GM10266 (cell line): ENCODE measurements around the gene SLCO3A1.

Experiments
- DNase-seq: peaks from one replicate; pipeline ENCODE4 v3.0.0; 2012; ENCODE audit errors: extremely low spot score
- TF ChIP-seq, protein P1 (sequence below): IDR thresholded peaks from 2 replicates; pipeline ENCODE4 v1.5.1; 2012; ENCODE audit warnings: mild to moderate bottlenecking, low read depth; ENCODE audit not compliant: control insufficient read depth, insufficient read depth; ENCODE audit errors: missing control alignments

The SLCO3A1 gene

GRCh38 chr15:91872356-91873137 is 19.0 kb downstream of the SLCO3A1 start:
- TF ChIP-seq, protein P1, sequence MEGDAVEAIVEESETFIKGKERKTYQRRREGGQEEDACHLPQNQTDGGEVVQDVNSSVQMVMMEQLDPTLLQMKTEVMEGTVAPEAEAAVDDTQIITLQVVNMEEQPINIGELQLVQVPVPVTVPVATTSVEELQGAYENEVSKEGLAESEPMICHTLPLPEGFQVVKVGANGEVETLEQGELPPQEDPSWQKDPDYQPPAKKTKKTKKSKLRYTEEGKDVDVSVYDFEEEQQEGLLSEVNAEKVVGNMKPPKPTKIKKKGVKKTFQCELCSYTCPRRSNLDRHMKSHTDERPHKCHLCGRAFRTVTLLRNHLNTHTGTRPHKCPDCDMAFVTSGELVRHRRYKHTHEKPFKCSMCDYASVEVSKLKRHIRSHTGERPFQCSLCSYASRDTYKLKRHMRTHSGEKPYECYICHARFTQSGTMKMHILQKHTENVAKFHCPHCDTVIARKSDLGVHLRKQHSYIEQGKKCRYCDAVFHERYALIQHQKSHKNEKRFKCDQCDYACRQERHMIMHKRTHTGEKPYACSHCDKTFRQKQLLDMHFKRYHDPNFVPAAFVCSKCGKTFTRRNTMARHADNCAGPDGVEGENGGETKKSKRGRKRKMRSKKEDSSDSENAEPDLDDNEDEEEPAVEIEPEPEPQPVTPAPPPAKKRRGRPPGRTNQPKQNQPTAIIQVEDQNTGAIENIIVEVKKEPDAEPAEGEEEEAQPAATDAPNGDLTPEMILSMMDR = no peak
- no peak for DNase-seq

- TF ChIP-seq, protein P1 = no peak
- no peak for DNase-seq
Measured at GRCh38 chr15:91873138-91873536, 19.6 kb downstream of the SLCO3A1 start.

GRCh38 chr15:91874171-91874570 is 20.7 kb downstream of the SLCO3A1 start:
- no peak for DNase-seq
- TF ChIP-seq, protein P1 = no peak

DNA sequence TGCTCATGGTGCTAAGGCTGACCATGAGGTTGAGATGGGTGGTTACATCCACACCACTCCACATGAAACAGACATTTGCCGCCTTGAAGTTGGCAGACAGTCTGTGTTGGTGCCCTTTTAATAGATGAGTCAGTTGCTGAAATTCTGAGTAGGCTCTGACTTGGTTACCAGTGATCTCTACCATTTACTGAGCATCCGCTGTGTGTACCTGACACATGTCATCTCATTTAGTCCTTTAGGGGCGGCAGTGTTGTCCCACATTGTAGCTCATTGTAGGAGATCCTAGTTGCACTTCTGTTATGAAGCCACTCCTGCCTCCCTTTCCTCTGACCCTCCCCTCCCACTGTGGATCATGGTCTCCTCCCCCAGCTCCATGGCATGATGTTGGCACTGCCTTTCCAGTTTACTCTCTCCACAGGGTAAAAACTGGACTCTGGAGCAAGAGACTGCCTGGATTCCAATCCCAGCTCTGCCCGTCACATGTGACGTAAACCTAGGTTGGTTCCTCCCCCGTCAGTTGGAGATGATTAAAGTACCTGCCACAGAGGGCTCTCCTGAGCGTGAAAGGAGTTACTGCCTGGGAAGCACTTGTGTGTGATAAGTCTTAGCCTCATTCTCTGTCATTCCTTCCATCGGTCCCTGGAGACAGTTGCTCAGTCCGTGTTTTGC is 21.6 kb downstream of the SLCO3A1 start:
- TF ChIP-seq, protein P1 = no peak
- DNase-seq = no peak

DNA sequence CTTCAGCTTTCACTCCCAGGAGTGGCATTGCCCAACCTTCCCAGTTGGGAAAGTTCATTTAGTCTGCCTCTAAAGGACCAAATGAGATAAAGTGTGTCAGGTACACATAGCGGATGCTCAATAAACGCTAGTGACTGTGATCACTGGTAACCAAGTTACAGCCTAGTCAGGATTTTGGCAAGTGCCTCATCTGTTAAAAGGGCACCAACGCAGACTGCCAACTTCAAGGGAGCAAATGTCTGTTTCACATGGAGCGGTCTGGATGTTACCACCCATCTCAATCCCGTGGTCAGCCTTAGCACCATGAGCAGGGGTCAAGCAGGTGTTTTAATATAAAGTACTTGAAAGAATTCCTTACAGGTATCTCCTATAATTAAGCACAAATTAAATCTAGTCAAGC is 22.7 kb downstream of the SLCO3A1 start:
- TF ChIP-seq, protein P1 = no peak
- DNase-seq = no peak

DNA sequence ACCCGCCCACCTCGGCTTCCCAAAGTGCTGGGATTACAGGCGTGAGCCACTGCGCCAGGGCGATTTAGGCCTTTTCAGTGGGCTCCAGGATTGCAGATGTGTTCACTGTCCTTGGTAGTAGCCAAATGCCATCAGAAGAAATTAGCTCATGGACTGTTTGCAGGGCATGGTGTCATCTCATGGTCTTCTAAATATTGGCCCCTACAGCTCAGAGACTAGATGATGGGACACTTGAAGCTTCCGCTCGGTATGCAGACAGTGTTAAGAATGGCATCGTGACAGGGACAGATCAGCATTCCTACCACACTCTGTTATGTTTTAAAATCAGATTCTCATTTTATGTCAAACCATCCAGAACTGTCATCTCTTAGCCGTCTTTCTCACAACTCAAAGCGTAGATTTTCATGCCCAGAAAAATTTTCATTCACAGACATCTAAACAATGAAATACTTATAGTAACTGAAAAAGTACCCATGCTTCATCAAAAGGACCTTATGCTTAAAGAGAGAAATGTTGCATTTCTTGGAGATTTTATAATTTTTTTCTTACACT is 24.9 kb downstream of the SLCO3A1 start:
- DNase-seq = no peak
- TF ChIP-seq, protein P1 = no peak

DNA sequence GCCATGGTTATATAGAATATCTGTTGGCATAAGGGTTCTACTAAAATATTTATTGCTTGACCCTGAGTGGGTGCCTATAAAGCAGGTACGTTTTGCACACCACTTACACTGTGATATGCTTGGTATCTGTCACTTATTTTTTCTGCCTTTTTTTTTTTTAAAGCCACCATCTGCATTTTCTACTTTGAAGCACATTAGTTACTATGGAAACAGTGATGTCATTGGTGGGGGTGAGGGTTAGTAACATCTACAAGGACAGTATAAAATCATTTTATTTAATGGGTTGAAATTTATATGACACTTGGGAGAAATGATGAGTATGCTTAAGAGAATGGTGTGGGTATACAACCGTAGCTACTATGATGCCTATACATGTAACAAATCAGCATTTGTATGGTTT is 25.6 kb downstream of the SLCO3A1 start:
- no peak for DNase-seq
- TF ChIP-seq, protein P1 = no peak
